ENCODE measurements around the gene PCNP.

PCNP gene, protein sequence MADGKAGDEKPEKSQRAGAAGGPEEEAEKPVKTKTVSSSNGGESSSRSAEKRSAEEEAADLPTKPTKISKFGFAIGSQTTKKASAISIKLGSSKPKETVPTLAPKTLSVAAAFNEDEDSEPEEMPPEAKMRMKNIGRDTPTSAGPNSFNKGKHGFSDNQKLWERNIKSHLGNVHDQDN

DNA sequence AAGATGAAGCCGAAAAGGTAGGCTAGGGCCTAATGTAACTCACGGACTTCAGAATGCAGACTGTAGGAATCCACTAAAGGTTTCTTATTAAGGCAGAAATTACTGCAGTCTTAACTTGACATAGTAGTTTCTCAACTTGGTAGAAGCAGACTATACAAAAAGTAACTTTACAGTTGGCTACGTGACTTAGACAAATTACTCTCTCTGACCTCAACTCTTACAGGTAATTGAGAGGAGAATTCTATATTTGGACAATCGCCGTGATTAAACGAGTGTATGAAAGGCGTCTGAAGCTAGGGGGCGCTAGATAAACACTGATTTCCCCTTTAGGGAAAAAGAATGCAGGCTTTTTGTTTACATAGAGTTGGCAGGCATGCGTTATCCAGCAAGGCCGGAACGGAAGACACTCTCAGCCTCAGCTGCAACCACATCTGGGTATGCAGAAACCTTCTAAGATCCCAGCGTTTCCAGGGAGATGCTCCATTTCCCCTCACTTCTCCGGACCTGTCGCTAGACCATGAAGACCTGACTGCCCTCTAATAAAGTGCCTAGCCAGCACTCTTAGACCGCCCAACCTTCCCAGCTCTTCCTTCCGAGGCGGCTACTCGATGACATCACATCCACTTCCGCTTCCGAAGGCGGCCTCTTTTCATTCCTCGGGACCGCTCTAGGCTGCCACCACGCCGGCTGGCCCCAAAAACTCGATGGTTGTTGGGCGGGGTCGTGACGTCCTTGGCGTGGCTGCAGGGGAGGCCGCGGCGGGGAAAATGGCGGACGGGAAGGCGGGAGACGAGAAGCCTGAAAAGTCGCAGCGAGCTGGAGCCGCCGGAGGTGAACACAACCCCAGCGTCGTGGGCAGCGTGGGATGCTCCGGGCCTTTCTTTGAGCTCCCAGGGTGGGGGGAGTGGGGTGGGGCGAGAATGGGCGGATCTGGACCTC is at the start of gene PCNP:
Gene PCNP (plus strand): TSS at position 732 of the 939 bp plus-strand sequence. CDS start 36 bp downstream, at position 768.
- DNase-seq (ENCODE audit: extremely low read depth, low read depth) = peak; percentile 97
- TF ChIP-seq, protein P1, sequence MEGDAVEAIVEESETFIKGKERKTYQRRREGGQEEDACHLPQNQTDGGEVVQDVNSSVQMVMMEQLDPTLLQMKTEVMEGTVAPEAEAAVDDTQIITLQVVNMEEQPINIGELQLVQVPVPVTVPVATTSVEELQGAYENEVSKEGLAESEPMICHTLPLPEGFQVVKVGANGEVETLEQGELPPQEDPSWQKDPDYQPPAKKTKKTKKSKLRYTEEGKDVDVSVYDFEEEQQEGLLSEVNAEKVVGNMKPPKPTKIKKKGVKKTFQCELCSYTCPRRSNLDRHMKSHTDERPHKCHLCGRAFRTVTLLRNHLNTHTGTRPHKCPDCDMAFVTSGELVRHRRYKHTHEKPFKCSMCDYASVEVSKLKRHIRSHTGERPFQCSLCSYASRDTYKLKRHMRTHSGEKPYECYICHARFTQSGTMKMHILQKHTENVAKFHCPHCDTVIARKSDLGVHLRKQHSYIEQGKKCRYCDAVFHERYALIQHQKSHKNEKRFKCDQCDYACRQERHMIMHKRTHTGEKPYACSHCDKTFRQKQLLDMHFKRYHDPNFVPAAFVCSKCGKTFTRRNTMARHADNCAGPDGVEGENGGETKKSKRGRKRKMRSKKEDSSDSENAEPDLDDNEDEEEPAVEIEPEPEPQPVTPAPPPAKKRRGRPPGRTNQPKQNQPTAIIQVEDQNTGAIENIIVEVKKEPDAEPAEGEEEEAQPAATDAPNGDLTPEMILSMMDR (IDR thresholded peaks at IDR 0.05; ENCODE audit: low read depth, low read length) = peak; percentile 79

DNA sequence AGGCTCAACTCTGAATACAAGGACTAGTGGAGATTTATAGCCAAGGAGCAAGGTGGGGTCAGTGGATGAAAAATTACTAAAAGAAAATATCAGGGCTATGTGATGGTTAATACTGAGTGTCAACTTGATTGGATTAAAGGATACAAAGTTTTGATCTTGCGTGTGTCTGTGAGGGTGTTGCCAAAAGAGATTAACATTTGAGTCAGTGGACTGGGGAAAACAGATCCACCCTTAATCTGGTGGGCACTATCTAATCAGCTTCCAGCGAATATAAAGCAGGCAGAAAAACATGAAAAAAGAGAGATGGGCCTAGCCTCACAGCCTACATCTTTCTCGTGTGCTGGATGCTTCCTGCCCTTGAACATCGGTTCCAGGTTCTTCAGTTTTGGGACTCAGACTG is 46.5 kb upstream of the PCNP start:
- TF ChIP-seq, protein P1 (IDR thresholded peaks at IDR 0.05; ENCODE audit: low read depth, low read length) = no peak

DNA sequence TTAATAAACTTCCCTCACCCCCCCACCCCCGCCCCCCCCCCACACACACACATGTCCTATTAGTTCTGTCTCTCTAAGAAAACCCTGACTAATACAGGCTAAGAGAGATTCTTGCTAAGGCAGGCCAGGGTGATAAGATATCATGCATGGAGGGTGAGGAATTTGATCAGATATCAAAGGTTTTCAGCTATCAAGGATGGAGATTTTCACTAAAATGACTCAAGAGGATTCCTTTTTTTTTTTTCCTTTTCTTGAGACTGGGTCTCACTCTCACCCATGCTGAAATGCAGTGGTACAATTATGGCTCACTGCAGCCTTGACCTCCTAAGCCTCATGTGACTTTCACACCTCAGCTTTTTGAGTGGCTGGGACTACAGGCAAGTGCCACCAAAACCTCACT is 46.1 kb upstream of the PCNP start:
- DNase-seq (ENCODE audit: extremely low read depth, low read depth) = no peak
- TF ChIP-seq, protein P1 (IDR thresholded peaks at IDR 0.05; ENCODE audit: low read depth, low read length) = no peak

More for the DNA sequence above, 46.5 kb upstream of the PCNP start:
- DNase-seq (ENCODE audit: extremely low read depth, low read depth) = no peak

DNA sequence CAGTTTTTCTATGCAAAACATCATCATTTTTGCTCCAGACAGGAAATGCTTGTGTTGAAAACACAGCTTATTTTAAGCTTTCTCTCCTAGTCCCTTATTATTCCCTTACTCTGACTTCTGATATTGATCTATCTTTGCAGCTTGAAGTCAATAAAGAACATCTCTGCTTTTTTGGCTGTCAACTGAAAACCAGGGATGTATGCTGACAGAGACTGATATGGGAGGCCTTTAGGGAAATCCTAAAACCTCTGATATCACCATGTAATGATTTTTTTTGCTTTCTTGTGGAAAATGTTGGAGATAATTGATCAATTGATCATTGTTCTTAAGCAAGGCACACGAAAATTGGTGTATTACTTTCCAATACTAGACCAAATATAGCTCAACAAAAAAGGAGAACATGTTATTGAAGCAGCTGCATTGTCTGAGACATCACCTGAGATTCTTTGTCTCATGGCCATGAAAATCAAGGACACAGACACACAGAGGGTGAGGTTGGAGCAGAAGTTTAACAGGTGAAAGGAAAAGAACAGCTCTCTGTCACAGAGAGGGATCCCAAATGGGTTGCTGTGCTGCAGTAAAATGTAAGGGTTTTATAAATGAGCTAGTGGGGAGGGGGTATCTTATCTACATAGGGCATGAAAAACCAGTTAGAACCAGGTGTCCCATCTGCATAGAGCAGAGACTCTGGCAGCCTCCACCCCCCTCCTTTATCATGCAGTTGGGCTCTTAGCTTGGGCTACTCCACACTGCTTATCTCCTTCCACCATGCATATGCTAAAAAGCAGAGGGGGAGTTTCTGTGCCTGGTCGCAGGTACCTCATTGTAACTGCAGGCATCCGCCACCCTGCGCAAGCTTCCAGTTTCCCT is 43.9 kb upstream of the PCNP start:
- TF ChIP-seq, protein P1 (IDR thresholded peaks at IDR 0.05; ENCODE audit: low read depth, low read length) = no peak
- no peak for DNase-seq (ENCODE audit: extremely low read depth, low read depth)

DNA sequence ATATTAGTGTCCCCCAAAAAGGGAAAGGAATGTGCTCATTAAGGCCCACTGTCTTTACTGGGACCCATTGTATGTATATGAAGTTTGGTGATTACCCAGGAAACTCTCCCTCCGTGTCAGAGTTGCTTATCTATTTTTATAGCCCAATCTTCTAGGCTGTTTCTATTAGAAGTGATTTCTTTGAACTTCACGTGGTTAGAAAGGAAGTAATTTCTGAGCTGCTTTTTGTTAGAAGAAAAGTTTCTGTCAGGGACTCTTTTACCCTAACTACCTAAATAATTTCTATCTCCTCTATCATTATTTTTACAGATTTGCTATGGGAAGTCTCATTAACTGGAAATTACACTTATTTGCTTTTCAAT is 43.3 kb upstream of the PCNP start:
- DNase-seq (ENCODE audit: extremely low read depth, low read depth) = no peak
- TF ChIP-seq, protein P1 (IDR thresholded peaks at IDR 0.05; ENCODE audit: low read depth, low read length) = no peak

DNA sequence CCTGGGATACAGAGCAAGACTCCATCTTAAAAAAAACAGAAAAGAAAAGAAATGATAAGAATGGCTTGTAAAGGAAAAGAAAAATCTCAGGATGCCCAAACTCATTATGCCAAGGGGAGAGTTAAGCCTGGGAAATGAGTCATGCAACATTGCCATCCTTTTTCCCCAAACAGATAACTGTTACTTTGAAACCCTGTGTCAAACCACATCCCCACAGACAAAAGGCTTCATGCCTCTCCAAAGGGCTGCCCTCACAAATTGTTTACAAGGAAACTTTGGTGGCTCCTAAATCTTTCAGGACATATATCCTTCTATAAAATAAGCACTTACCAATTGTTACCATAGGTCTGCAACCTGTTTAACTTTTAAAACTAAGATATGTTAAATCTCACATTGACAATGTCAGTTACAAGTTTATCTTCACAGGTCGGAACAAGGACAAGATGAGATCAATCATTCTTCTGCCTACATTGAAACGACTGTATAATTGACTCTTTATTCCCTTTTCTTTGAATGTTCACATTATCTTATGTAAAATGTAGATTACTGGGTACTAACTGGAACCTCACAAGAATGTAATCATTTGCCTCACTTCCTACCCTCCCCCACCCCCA is 42.4 kb upstream of the PCNP start:
- TF ChIP-seq, protein P1 (IDR thresholded peaks at IDR 0.05; ENCODE audit: low read depth, low read length) = no peak
- no peak for DNase-seq (ENCODE audit: extremely low read depth, low read depth)

Measured in AG09319 (cell line).